GM12873 (cell line): ENCODE measurements around the gene CSNK2A1.

Experiments used
- TF ChIP-seq, protein P1 (sequence below): IDR thresholded peaks from 2 replicates; pipeline ENCODE4 v1.5.1; 2012; ENCODE audit warnings: low read depth, mild to moderate bottlenecking, moderate library complexity, low read length, control low read depth; ENCODE audit not compliant: insufficient read depth; ENCODE audit errors: missing control alignments

The CSNK2A1 gene

DNA sequence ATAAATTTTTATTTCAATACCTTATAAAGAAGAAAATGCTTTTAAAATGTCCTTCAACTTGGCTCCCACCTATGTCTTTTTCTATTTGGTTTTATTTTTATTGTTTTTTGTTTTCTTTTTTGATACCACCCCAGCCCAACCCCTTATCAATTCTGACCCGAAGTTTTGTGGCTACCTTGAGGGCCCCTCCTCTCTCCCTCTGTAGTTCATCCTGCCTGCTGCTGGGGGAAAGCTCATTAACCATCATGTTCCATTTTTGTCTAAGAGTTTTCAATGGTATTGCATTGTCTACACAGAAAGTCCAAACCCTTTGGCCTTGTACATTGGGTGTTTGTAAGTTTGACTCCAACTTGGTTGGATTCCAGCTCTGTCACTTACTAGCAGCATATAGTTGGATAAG lies 5.3 kb upstream of the CSNK2A1 start:
- TF ChIP-seq, protein P1, sequence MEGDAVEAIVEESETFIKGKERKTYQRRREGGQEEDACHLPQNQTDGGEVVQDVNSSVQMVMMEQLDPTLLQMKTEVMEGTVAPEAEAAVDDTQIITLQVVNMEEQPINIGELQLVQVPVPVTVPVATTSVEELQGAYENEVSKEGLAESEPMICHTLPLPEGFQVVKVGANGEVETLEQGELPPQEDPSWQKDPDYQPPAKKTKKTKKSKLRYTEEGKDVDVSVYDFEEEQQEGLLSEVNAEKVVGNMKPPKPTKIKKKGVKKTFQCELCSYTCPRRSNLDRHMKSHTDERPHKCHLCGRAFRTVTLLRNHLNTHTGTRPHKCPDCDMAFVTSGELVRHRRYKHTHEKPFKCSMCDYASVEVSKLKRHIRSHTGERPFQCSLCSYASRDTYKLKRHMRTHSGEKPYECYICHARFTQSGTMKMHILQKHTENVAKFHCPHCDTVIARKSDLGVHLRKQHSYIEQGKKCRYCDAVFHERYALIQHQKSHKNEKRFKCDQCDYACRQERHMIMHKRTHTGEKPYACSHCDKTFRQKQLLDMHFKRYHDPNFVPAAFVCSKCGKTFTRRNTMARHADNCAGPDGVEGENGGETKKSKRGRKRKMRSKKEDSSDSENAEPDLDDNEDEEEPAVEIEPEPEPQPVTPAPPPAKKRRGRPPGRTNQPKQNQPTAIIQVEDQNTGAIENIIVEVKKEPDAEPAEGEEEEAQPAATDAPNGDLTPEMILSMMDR: no peak

DNA sequence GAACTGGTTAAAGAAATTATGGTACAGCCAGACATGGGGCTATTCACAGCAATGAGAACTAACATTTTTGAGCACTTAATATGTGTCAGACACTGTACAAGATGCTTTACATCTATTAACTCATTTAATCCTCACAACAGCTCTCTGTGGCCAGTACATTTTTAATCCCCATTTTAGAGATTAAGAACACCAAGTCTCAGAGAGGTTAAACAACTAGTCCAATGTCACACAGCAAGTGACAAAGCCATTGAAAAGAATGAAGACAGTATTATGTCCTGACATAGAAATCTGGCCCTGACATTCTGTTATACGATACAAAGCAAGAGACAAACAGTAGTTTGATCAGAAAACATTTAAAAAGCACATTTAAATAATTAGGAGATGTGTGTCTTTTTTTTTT lies 3.8 kb upstream of the CSNK2A1 start:
- TF ChIP-seq, protein P1: no peak

DNA sequence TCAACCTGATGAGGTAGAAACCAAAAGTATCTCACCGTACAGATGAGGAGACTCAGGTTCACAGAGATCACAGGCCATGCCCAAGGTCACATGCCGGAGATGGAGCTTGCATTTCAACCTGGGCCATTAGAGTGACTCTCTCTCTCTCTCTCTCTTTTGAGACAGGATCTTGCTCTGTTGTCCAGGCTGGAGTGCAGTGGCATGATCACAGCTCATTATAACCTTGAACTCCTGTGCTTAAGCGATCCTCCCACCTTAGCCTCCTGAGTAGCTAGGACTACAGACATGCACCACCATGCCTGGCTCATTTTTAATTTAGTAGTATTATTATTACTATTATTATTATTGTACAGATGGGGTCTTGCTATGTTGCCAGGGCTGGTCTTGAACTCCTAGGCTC lies 2.8 kb upstream of the CSNK2A1 start:
- TF ChIP-seq, protein P1: no peak

DNA sequence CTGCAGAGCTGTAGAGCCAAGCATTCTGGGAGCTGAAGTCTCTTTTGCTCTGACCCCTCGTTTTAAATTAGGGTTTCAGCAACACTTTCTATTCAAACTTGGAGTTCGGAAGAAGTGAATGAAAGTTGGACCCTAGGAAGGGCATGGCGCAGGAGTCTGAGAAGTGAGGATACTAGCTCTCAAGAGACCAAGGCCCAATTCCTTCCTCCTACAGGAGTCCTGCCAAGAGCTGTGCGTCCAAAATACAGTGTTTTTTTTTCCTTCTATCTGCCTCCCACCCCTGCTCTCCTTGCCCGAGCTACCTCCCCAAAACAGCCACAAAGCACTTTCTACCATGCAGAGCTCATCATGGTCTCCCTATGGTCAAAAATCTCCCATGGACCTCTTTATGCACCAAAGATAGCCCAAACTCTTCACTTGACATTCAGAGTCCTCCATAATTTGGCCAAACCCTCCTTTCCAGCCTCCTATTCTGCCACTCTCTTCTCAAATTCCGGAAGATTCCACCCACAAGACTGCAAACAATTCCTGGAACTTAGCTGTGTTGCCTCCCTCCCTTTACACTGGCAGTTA lies 649 bp upstream of the CSNK2A1 start:
- TF ChIP-seq, protein P1: no peak

DNA sequence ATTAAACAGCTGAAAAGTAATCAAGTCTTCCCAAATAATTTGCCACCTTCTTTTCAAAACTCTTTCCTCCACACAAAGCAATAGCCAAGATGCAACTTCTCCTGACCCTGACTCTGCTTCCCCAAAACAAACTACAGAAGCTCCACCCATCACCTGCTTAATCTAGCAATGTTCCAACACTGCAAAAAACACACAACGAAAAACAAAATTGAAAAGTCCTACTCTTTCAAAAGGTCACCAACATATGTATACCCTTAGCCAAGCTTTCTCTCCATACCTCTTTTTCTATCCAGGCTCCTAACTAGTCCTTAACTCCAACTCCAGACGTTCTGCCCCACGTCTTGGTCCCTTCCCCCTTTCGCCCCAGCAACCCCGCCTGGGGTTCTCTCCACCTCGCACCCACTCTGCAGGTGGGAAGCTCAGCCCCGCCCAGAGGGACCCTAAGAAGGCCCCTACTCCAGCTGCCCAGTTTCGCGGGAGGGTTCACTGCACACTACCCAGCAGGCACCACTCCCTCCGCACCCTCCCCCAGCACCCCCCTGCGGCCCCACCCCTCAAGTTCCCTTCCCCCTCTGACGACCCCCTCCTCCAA lies 717 bp downstream of the CSNK2A1 start:
- TF ChIP-seq, protein P1: no peak

DNA sequence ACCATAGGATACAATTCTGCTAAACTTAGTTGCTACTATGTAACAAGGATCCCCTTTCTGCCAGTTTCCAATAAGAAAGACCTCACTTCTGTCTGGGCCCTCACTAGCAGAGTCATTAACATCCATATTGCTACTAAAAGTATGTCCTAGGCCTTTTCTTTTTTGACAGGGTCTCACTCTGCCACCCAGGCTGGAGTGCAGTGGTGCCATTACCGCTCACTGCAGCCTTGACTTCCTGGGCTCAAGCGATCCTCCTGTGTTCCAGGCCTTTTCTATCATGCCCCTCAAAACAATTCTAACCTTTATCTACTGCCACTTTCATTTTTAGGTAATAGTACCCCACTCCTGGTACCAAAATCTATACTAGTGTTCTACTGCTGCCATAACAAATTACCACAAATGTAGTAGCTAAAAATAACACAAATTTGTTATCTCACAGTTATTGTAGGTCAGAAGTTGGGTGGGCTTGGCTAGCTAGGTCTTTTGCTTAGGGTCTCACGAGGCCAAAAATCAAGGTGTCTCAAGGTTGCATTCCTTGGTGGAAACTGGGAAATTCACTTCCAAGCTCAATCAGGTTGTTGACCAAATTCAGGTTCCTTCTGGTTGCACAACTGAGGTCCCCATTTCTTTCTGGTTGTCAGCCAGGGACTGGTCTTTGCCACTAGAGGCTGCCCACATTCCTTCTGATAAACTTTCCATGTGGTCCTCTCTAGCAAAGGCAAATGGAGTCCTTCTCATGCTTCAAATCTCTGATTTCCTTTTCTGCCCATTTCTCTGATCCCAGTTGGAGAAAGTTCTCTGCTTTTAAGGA lies 3.0 kb downstream of the CSNK2A1 start:
- TF ChIP-seq, protein P1: no peak

DNA sequence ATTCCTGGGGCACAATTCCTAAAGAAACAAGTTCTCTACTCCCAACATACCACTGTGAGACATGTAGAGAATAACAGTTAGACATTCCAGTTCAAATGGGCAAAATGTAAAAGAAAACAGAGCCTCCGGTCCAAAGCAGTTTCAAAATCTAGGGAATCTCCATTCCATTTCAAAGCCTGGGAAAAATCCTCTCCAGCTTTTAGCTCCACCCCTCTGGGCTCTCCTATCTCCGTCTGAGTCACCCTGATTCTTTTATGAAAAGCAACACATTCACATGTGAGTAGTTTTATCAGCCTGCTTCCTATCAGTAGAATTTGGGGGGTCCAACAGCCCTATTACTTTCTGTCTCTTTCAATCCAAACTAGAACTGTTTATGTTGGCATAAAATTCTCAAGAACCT lies 3.7 kb downstream of the CSNK2A1 start:
- TF ChIP-seq, protein P1: no peak
